Thyroid gland (tissue), 4 donors: ENCODE data around the gene SLC25A45. TPM values are rescaled to one million over a fixed set of nuclear protein-coding genes. Genes with fewer than 3 reads are reported as not detected.

Source experiments
- DNase-seq, 2 donors: peaks; one replicate each; pipeline ENCODE4 v3.0.0-alpha.2; 2019
- H3K27ac ChIP-seq, 3 donors: fragments of 200-600 bp; sonication (generic); 1 replicate in 2 of 3; 2 replicates in 1 of 3; pipeline ENCODE4 v1.5.1; 2016 to 2019; ENCODE audit warnings: mild to moderate bottlenecking in 1 of 3, moderate library complexity in 1 of 3
- H3K27me3 ChIP-seq: fragments of 200-600 bp; sonication (generic); one replicate; pipeline ENCODE4 v1.5.1; 2019
- H3K36me3 ChIP-seq, 2 donors: fragments of 200-600 bp; sonication (generic); one replicate each; pipeline ENCODE4 v1.5.1; 2016 to 2019
- H3K4me1 ChIP-seq, 2 donors: fragments of 200-600 bp; sonication (generic); one replicate each; pipeline ENCODE4 v1.5.1; 2017 to 2019
- H3K4me3 ChIP-seq, 3 donors: fragments of 200-600 bp; sonication (generic); replicated peaks in 1 of 3; 1 replicate in 2 of 3; 2 replicates in 1 of 3; pipeline ENCODE4 v1.5.1; 2016; ENCODE audit warnings: mild to moderate bottlenecking in 1 of 3
- H3K9me3 ChIP-seq: fragments of 200-600 bp; sonication (generic); one replicate; pipeline ENCODE4 v1.5.1; 2017
- POLR2A ChIP-seq, 2 donors: fragments of 450-650 bp; IDR thresholded peaks; one replicate each; pipeline ENCODE4 v1.6.1; 2017; ENCODE audit warnings: antibody characterized with exemption in 2 of 2, mild to moderate bottlenecking in 2 of 2, moderate library complexity in 1 of 2
- WGBS, 2 donors: methylation state at CpG; one replicate each; pipeline ENCODE4 v1.1.5; 2017; 5-methylcytosine and 5-hydroxymethylcytosine counted together
- intact Hi-C: fragments of 100-400 bp; cut with DNase I; formaldehyde crosslinking; loops from one replicate; pipeline ENCODE4 v1.15.1; 2023
- total RNA-seq, 4 donors: library from RNA; depleted of rRNA; stranded (reverse); fragments of >200 nt; gene quantifications; one replicate each; pipeline ENCODE4 v1.2.3, GENCODE V29; 2016
- TF ChIP-seq, protein P1 (sequence below), 6 experiments: fragments of 200-600 bp in 3 of 6; fragments of 450-650 bp in 3 of 6; sonication (generic) in 3 of 6; IDR thresholded peaks; one replicate each; pipeline ENCODE4 v1.5.1; 2016 to 2019; ENCODE audit warnings: antibody characterized with exemption in 6 of 6, mild to moderate bottlenecking in 2 of 6, inconsistent platforms in 1 of 6, moderate library complexity in 1 of 6

Gene SLC25A45, protein sequence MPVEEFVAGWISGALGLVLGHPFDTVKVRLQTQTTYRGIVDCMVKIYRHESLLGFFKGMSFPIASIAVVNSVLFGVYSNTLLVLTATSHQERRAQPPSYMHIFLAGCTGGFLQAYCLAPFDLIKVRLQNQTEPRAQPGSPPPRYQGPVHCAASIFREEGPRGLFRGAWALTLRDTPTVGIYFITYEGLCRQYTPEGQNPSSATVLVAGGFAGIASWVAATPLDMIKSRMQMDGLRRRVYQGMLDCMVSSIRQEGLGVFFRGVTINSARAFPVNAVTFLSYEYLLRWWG
- total RNA-seq: 10 to 100 TPM; 13.0 to 28.0 (median 20.9) TPM

DNA sequence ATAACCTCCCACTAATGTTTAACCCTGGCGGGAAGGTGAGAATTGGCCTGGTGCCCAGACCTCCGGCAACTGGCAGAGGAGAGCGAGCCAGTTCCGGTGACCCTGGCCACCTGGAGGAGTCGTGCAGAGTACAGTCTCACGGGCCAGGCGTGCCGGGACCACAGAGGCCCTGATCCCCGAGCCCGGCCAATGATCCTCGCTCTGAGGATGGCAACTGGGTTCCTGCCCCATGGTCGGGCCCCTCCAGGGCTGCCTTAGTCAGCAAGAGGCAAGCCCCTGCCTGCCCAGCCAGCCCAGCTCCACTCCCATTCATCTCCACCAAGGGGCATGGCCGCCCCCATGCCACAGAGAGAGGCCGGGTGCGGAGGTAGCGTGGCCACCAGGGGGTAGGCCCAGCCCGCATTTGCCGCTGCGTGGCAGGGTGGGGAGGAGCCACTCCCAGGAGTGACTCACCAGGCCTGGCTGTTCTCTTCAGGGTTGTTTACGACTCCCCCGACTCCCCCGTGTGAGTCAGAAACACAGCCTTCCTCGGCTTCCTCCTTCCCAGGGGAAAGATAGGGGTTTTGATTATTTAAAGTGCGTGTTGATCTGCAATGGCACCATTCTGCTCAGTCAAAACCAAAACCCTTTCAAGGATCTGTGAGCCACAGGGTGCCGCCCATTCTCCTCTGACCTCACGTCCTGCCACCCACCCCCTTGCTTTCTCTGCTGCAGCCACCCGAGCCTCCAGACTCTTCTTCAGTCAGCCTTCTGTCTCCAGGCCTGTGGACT is at the start of gene SLC25A45:
Gene SLC25A45, minus strand, starts transcription at position 614 of the 771 bp plus-strand sequence. CDS start 695 bp downstream, outside the sequence.
- Histone ChIP-seq H3K27ac (peak within 1 kb of the TSS; percentile 82 to 98 (median 93)), H3K4me1 (peaks cover 23 to 58% of the 10 kb centered on the region in 2 donors), H3K9me3 (no peaks in the 10 kb centered on the region), H3K4me3 (peak within 1 kb of the TSS in 1 of 3 donors; percentile 25), H3K27me3 (no peaks in the 10 kb centered on the region), H3K36me3 (no peaks in the 10 kb centered on the region)
- WGBS, 2 donors: 0 to 1% methylated on average over 18 to 20 of the region's 27 CpGs
- DNase-seq: peak; percentile 88 to 90
- peak in 1 of 2 donors; percentile 84 for TF ChIP-seq POLR2A (IDR thresholded peaks at IDR 0.05)
- TF ChIP-seq, protein P1, sequence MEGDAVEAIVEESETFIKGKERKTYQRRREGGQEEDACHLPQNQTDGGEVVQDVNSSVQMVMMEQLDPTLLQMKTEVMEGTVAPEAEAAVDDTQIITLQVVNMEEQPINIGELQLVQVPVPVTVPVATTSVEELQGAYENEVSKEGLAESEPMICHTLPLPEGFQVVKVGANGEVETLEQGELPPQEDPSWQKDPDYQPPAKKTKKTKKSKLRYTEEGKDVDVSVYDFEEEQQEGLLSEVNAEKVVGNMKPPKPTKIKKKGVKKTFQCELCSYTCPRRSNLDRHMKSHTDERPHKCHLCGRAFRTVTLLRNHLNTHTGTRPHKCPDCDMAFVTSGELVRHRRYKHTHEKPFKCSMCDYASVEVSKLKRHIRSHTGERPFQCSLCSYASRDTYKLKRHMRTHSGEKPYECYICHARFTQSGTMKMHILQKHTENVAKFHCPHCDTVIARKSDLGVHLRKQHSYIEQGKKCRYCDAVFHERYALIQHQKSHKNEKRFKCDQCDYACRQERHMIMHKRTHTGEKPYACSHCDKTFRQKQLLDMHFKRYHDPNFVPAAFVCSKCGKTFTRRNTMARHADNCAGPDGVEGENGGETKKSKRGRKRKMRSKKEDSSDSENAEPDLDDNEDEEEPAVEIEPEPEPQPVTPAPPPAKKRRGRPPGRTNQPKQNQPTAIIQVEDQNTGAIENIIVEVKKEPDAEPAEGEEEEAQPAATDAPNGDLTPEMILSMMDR (IDR thresholded peaks at IDR 0.05): peak; percentile 72 to 89 (median 78)
- intact Hi-C loops: loop anchor here (5.0 kb wide), 1 partner anchor 35 kb away; no protein-coding TSS in a partner anchor

DNA sequence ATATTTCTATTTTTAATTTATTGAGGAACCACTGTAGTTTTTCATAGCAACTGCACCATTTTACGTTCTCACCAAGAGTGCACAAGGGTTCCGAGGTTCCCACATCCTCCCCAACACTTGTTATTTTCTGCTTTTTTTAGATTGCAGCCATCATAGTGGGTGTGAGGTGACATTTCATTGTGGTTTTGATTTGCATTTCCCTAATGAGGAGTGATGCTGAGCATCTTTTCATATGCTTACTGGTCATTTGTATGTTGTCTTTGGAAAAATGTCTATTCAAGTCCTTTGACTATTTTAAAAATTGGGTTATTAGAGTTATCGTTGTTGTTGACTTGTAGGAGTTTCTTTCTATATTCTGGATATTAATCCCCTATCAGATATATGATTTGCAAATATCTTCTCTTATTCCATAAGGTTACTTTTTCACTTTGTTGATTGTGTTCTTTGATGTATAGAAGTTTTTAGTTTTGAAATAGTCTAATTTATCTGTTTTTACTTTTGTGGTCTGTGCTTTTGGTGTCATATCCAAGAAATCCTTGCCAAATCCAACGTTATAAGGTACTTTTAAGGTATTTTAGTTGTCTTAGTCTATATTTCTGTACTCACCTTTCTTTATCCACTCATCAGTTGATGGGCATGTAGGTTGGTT is 49.1 kb upstream of the SLC25A45 start:
- DNase-seq: no peak
- peak overlapping the region; percentile 98 to 100 (median 100) for H3K27ac ChIP-seq
- TF ChIP-seq POLR2A (IDR thresholded peaks at IDR 0.05): no peak
- TF ChIP-seq, protein P1 (IDR thresholded peaks at IDR 0.05): no peak
- peaks cover 43 to 44% of the 10 kb centered on the region in 2 donors for H3K4me1 ChIP-seq
- no peaks in the 10 kb centered on the region for H3K27me3 ChIP-seq
- intact Hi-C loops: no loop called here
- no peaks in the 10 kb centered on the region for H3K9me3 ChIP-seq
- H3K36me3 ChIP-seq: peaks cover 30 to 38% of the 10 kb centered on the region in 2 donors
- H3K4me3 ChIP-seq: no peak overlapping the region
- 49 to 70% methylated on average over 4 of the region's 4 CpGs for WGBS, 2 donors

DNA sequence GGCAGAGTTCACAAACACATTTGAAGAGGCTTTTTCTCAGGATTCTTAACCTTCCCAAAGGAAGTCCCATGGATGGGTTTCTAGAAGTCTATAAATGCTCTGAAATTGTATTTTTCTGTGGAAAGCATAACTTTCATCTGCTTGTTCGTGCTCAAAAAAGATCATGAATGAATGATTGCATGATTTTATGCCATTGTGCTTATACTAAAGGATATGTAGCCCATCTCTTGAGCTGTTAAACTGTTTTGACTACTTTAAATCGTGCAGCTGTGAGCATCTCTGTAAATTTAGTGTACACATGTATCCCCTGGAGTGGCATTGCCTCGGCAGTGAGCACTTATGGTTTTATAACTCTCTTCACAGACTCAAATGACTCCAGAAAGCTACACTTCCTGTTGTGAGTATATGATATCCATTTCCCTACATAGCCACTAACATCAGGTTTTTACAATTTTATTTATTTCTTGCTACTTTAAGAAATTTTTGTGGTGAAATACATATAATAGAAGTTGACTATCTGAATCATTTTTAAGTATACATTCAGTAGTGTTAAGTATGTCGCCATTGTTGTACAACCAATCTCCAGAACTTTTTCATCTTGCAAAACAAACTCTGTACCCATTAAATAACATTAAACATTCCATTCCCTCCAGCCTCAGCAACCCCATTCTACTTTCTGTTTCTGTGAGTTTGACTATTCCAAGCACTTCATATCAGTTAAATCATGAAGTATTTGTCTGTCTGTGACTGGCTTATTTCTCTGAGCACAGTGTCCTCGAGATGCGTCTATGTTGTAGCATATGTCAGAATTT is 48.2 kb upstream of the SLC25A45 start:
- Histone ChIP-seq H3K27ac (peak overlapping the region; percentile 98 to 100 (median 100)), H3K9me3 (no peaks in the 10 kb centered on the region), H3K27me3 (no peaks in the 10 kb centered on the region), H3K4me1 (peaks cover 33 to 35% of the 10 kb centered on the region in 2 donors), H3K4me3 (peak overlapping the region in 1 of 3 donors; percentile 85), H3K36me3 (peaks cover 32 to 44% of the 10 kb centered on the region in 2 donors)
- DNase-seq: no peak
- 41 to 50% methylated on average over 6 of the region's 6 CpGs for WGBS, 2 donors
- intact Hi-C loops: no loop called here
- no peak for TF ChIP-seq POLR2A (IDR thresholded peaks at IDR 0.05)

DNA sequence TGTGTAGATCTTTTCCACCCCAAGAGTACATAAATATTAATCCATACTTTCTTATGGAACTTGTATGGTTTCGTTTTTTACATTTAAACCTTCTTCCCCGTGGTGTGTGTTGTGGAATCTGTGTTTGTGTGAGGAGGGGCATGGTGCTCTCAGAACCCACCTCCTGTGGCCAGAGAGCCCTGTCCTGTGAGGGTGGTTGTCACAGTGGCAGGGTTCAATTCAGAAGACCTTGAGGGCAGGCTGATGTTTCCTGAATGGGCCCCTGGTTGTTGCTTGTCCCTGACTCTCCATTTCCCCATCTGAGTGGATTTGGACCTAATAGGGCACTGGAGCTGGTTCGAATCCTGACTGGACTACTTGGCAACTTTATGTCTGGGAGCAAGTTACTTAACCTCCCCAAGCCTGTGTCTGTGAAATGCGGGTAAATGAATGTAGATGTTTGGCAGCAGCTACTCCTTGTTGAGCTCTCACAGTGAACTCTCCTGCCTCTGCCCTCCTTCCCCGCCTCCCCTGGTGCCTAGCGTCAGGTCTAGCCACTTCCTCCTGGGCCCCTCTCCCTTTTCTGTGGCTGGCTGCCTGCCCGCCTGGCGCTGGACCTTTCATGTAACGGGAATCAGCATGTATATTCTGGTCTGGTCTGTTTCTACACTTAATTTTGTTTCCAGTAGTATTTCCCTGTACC is 47.4 kb upstream of the SLC25A45 start:
- peak; percentile 82 to 84 for DNase-seq
- peak in 1 of 2 donors; percentile 72 for TF ChIP-seq POLR2A (IDR thresholded peaks at IDR 0.05)
- TF ChIP-seq, protein P1 (IDR thresholded peaks at IDR 0.05): peak in 1 of 6 experiments; percentile 5
- H3K36me3 ChIP-seq: peaks cover 34 to 44% of the 10 kb centered on the region in 2 donors
- intact Hi-C loops: no loop called here
- peaks cover 27% of the 10 kb centered on the region in 2 donors for H3K4me1 ChIP-seq
- H3K4me3 ChIP-seq: peak overlapping the region in 1 of 3 donors; percentile 85
- no peaks in the 10 kb centered on the region for H3K27me3 ChIP-seq
- H3K9me3 ChIP-seq: no peaks in the 10 kb centered on the region
- WGBS, 2 donors: 6 to 10% methylated on average over 9 of the region's 9 CpGs
- peak overlapping the region; percentile 98 to 100 (median 100) for H3K27ac ChIP-seq
